Hepatocyte (in vitro differentiated cells): ENCODE measurements around the gene RPS6KA4.

Source experiments
- EZH2 ChIP-seq: fragments of 200-600 bp; sonication (generic); IDR thresholded peaks from 2 replicates; pipeline ENCODE4 v1.6.1; 2016; ENCODE audit warnings: antibody characterized with exemption, mild to moderate bottlenecking, borderline replicate concordance
- EZH2phosphoT487 ChIP-seq: fragments of 200-600 bp; sonication (generic); IDR thresholded peaks from one replicate; pipeline ENCODE4 v1.6.1; 2018; ENCODE audit warnings: antibody characterized with exemption, mild to moderate bottlenecking, low read depth, moderate library complexity; ENCODE audit not compliant: unreplicated experiment, severe bottlenecking
- TF ChIP-seq, protein P1 (sequence below): fragments of 200-600 bp; sonication (generic); IDR thresholded peaks from 2 replicates; pipeline ENCODE4 v1.5.1; 2016; ENCODE audit warnings: antibody characterized with exemption, mild to moderate bottlenecking; ENCODE audit not compliant: poor library complexity

DNA sequence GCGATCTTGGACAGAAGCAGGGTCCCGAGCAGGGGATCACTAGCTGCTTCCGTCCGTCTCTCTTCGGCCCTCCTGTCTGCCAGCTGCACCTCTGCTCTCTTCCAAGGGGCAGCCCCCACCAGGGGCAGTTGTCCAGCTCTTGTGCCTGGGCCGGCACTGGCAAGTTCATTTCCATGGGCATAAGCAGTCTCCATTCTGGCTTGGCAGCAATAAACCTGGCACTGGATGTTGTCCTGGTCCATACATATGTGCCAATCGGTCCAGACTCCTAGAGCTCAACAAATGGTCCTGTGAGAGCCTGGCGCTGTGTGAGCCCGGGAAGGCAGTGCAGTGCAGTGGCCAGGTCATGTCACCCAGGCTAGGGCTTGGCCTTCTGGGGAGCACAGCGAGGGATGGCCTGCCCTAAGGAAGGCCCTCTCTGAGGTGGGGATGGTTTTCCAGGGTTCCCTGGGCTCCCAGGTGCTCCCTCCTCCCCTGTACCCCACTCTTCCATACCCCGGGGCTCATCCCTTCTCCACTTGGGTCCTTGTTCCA is 60.4 kb downstream of the RPS6KA4 start:
- TF ChIP-seq, protein P1, sequence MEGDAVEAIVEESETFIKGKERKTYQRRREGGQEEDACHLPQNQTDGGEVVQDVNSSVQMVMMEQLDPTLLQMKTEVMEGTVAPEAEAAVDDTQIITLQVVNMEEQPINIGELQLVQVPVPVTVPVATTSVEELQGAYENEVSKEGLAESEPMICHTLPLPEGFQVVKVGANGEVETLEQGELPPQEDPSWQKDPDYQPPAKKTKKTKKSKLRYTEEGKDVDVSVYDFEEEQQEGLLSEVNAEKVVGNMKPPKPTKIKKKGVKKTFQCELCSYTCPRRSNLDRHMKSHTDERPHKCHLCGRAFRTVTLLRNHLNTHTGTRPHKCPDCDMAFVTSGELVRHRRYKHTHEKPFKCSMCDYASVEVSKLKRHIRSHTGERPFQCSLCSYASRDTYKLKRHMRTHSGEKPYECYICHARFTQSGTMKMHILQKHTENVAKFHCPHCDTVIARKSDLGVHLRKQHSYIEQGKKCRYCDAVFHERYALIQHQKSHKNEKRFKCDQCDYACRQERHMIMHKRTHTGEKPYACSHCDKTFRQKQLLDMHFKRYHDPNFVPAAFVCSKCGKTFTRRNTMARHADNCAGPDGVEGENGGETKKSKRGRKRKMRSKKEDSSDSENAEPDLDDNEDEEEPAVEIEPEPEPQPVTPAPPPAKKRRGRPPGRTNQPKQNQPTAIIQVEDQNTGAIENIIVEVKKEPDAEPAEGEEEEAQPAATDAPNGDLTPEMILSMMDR, result no peak
- TF ChIP-seq EZH2 (no peak), EZH2phosphoT487 (no peak)
